HEK293T (cell line): Measurements from ENCODE around the gene PRR7.

Experiments used
- ARNT ChIP-seq: fragments of 450-650 bp; IDR thresholded peaks from 2 replicates; pipeline ENCODE4 v1.6.1; 2017; ENCODE audit warnings: mild to moderate bottlenecking
- ELF4 ChIP-seq: fragments of 450-650 bp; IDR thresholded peaks from 2 replicates; pipeline ENCODE4 v1.6.1; 2017; ENCODE audit warnings: antibody characterized with exemption
- FOXA1 ChIP-seq: fragments of 450-650 bp; IDR thresholded peaks from 2 replicates; pipeline ENCODE4 v1.6.1; 2016; ENCODE audit warnings: mild to moderate bottlenecking
- FOXK2 ChIP-seq: fragments of 450-650 bp; IDR thresholded peaks from 2 replicates; pipeline ENCODE4 v1.6.1; 2016; ENCODE audit warnings: mild to moderate bottlenecking
- HDGF ChIP-seq: fragments of 450-650 bp; IDR thresholded peaks from 2 replicates; pipeline ENCODE4 v1.6.1; 2017; ENCODE audit warnings: antibody characterized with exemption, borderline replicate concordance
- SP1 ChIP-seq: fragments of 450-650 bp; IDR thresholded peaks from 2 replicates; pipeline ENCODE4 v1.6.1; 2017
- TARDBP ChIP-seq: fragments of 450-650 bp; IDR thresholded peaks from 2 replicates; pipeline ENCODE4 v1.6.1; 2016
- ZNF384 ChIP-seq: fragments of 450-650 bp; IDR thresholded peaks from 2 replicates; pipeline ENCODE4 v1.6.1; 2016
- TF ChIP-seq, protein P1 (sequence below): fragments of 450-650 bp; IDR thresholded peaks from 2 replicates; pipeline ENCODE4 v1.6.1; 2016

DNA sequence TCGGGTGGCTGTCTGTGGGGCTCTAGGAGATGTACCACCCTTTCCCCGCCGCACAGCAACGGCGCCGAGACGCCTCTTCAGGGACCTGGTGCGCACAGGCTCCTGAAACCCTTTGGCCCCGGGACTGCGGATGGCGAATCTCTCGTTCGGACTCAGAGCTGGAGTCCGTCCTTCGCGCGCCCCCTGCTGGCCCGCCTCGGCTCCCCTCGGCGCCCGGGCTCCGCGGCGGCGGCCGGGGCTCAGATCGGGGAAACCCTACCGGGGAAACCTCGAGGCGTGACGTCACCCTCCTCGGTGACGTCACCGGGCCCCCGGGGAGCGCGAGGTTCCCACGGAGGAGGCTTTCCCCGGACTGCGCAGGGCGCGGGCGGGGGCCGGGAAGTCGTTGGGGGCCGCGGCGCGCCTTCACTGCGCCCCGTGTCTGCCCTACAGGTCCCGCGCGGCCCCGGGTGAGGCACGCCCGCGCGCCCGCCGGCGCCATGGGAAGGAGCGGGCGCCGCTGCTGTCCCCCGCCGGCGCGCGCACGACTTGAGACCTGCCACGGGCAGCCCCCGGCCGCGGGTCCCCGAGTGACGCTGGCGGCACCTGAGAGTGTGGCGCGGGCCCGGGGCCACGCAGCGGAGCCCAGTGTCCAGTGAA is 7.9 kb downstream of the PRR7 start:
- TF ChIP-seq ELF4 = no peak
- no peak for TF ChIP-seq FOXK2
- TF ChIP-seq ZNF384 = no peak
- no peak for TF ChIP-seq FOXA1
- TF ChIP-seq, protein P1, sequence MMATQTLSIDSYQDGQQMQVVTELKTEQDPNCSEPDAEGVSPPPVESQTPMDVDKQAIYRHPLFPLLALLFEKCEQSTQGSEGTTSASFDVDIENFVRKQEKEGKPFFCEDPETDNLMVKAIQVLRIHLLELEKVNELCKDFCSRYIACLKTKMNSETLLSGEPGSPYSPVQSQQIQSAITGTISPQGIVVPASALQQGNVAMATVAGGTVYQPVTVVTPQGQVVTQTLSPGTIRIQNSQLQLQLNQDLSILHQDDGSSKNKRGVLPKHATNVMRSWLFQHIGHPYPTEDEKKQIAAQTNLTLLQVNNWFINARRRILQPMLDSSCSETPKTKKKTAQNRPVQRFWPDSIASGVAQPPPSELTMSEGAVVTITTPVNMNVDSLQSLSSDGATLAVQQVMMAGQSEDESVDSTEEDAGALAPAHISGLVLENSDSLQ = no peak
- no peak for TF ChIP-seq TARDBP
- no peak for TF ChIP-seq HDGF
- no peak for TF ChIP-seq SP1
- TF ChIP-seq ARNT = peak; percentile 67
